NCI-H446 treated with DMSO at 0.1 percent for 48 hours (cell line): ENCODE measurements around the gene CD302.
"Not testable (repeated sequence)": the region's sequence is repeated elsewhere in the genome, so short reads cannot be mapped to it uniquely, and the experiment has no call there.

Source experiments
- DNase-seq: peaks from one replicate; lab custom pipeline; 2025; lab: John Stamatoyannopoulos, UW

CD302 gene

GRCh38 chr2:159793326-159793725 lies 4.7 kb downstream of the CD302 start:
- DNase-seq, result no peak

GRCh38 chr2:159792599-159792998 lies 5.4 kb downstream of the CD302 start:
- no peak for DNase-seq

- DNase-seq, result no peak
These were observed 6.0 kb downstream of the CD302 start for GRCh38 chr2:159792036-159792435.

GRCh38 chr2:159790323-159790722 lies 7.7 kb downstream of the CD302 start:
- DNase-seq, result no peak

- DNase-seq, result no peak
These were observed 9.8 kb downstream of the CD302 start for GRCh38 chr2:159788253-159788652.

GRCh38 chr2:159787647-159788046 lies 10.4 kb downstream of the CD302 start:
- DNase-seq, result not testable (repeated sequence)

- DNase-seq, result no peak
These were observed 11.1 kb downstream of the CD302 start for GRCh38 chr2:159786938-159787337.

GRCh38 chr2:159785195-159785594 lies 12.8 kb downstream of the CD302 start:
- DNase-seq, result no peak

- not testable (repeated sequence) for DNase-seq
These were observed 13.3 kb downstream of the CD302 start for GRCh38 chr2:159784744-159785143.

- DNase-seq, result no peak
These were observed 14.5 kb downstream of the CD302 start for GRCh38 chr2:159783556-159783955.

GRCh38 chr2:159776321-159776720 lies 21.7 kb downstream of the CD302 start:
- DNase-seq, result no peak

GRCh38 chr2:159775021-159775420 lies 23.0 kb downstream of the CD302 start:
- DNase-seq, result no peak

GRCh38 chr2:159774370-159774990 lies 23.5 kb downstream of the CD302 start:
- DNase-seq, result no peak

- no peak for DNase-seq
These were observed 24.1 kb downstream of the CD302 start for GRCh38 chr2:159773886-159774285.

- DNase-seq, result no peak
These were observed 24.6 kb downstream of the CD302 start for GRCh38 chr2:159773426-159773825.

GRCh38 chr2:159769147-159769546 lies 28.9 kb downstream of the CD302 start:
- no peak for DNase-seq

- no peak for DNase-seq
These were observed 35.9 kb downstream of the CD302 start for GRCh38 chr2:159762075-159762474.

- no peak for DNase-seq
These were observed 37.7 kb downstream of the CD302 start for GRCh38 chr2:159760326-159760725.

- DNase-seq, result no peak
These were observed 38.4 kb downstream of the CD302 start for GRCh38 chr2:159759577-159759976.

- no peak for DNase-seq
These were observed 39.3 kb downstream of the CD302 start for GRCh38 chr2:159758686-159759085.

GRCh38 chr2:159758239-159758638 lies 39.8 kb downstream of the CD302 start:
- DNase-seq, result no peak

- DNase-seq, result no peak
These were observed 42.2 kb downstream of the CD302 start for GRCh38 chr2:159755788-159756187.

- DNase-seq, result no peak
These were observed 43.0 kb downstream of the CD302 start for GRCh38 chr2:159755014-159755413.

GRCh38 chr2:159753797-159754196 lies 44.2 kb downstream of the CD302 start:
- no peak for DNase-seq

- DNase-seq, result no peak
These were observed 47.1 kb downstream of the CD302 start for GRCh38 chr2:159750873-159751272.
